ENCODE measurements around the gene UTP3.

DNA sequence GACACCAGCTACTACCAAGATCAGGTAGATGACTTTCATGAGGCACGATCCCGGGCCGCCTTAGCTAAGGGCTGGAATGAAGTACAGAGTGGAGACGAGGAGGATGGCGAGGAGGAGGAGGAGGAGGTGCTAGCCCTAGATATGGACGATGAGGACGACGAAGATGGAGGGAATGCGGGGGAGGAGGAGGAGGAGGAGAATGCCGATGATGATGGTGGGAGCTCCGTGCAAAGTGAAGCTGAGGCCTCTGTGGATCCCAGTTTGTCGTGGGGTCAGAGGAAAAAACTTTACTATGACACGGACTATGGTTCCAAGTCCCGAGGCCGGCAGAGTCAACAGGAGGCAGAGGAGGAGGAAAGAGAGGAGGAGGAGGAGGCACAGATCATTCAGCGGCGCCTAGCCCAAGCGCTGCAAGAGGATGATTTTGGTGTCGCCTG is 481 bp downstream of the UTP3 start:
- TF ChIP-seq, protein P1, sequence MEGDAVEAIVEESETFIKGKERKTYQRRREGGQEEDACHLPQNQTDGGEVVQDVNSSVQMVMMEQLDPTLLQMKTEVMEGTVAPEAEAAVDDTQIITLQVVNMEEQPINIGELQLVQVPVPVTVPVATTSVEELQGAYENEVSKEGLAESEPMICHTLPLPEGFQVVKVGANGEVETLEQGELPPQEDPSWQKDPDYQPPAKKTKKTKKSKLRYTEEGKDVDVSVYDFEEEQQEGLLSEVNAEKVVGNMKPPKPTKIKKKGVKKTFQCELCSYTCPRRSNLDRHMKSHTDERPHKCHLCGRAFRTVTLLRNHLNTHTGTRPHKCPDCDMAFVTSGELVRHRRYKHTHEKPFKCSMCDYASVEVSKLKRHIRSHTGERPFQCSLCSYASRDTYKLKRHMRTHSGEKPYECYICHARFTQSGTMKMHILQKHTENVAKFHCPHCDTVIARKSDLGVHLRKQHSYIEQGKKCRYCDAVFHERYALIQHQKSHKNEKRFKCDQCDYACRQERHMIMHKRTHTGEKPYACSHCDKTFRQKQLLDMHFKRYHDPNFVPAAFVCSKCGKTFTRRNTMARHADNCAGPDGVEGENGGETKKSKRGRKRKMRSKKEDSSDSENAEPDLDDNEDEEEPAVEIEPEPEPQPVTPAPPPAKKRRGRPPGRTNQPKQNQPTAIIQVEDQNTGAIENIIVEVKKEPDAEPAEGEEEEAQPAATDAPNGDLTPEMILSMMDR (IDR thresholded peaks at IDR 0.05 in 8 of 11, conservative IDR thresholded peaks at IDR 0.05 in 3 of 11), result no peak
- no peak for TF ChIP-seq POLR2A (IDR thresholded peaks at IDR 0.05)
